Fibroblast of skin of scalp (primary cell): ENCODE measurements around the gene NCAM2.

ENCODE experiments used
- DNase-seq: peaks from one replicate; pipeline ENCODE4 v3.0.0-alpha.2; 2013

The NCAM2 gene

DNA sequence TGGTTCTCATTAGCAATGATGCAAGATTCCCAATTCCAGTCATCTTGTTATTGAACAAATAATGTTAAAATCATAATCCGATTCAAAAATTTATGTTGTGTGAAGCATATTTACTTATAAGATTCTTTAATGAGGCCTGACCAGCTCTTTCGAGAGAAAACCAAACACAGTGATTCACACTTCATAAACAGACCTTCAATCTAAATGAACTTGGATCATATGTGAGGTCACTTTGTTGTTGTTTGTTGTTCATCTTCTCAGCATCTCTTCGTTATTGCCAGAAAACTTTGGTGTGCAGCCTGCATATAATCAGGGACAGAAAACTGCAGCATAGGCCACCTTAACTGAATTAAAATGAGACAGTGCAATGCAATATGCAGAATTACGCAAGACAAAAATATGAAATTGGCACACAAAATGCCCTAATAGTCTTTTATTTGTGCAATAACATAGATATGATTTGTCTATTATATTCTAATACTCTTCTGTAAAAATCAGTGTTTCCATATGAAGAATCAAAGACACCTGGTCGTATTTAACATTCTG is 30.1 kb downstream of the NCAM2 start:
- DNase-seq: no peak

DNA sequence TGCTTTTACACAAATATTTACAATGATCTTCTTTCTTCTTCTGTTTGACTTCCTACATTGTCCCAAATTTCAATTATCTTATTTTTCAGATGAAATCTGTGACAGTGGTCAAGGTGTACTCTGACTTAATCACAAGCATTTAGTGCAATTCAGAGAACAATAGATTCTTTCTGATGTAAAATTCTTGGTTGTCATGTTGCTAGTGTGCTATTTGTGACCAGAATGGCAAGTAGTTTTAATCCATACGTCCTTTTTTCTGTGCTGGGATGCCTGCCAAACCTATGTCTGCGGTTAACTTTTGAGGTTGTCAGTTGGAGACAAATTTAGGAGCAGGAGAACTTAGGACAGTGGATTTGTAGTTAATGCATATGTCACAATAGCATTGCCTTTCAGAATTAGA is 31.0 kb downstream of the NCAM2 start:
- DNase-seq: peak; percentile 65

DNA sequence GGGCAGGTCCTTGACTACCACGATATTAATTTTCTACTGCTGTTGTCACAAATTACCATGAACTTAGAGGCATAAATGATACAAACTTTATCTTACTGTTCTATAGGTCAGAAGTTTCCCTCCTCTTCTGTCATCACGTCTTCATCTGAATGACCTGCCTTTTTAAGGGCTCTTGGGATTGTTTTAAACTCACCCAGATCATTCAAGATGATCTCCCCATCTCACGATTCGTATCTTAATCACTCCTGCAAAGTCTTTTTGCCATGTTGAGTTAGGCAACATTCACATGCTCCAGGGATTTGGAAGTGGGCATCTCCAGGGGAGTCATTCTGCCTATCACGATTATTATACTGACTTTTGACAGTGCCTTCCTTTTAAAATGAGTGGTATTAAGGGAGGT is 32.1 kb downstream of the NCAM2 start:
- DNase-seq: no peak

DNA sequence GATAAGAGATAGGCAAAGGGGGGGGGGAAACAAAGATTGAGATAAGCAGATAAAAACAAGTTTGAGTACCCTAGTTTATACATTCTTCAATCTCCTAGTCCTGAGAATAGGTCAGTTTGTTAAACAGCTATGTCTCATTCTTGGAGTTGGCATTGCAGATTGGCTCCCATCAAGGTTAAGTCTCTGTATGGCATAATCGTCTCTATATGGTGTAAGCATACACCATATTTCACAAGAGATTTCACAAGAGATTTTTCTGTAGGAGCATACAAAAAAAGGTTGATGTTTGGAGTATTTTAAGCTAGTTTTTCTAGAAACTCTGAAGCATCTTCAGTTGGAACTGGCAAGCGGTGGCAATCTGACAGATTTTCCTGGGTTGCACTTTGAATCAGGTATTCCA is 35.8 kb downstream of the NCAM2 start:
- no peak for DNase-seq

DNA sequence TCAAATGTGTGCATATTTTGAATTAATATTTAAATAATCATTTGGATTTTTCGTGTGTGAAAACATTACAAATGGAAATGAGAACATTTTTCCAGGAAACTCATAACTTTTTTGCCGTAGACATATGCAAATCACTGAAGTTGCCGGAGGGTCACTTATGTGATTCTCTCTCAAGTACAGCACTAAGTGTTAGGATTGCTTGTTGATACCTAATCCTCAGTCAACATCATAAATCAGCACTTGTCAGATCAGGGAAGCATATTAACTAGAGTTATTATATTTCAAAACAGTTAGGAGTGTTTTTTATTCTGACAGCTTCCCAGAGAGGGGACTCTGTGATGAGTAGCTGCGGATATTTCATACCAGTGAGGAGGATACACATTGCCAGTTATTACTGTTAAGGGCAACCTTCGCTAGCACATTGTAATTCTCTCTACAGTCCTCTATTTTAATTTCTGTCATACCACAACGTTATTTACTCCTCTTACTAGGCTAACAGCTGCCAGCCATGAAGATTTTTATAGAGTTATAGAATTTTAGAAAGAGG is 41.5 kb downstream of the NCAM2 start:
- no peak for DNase-seq

DNA sequence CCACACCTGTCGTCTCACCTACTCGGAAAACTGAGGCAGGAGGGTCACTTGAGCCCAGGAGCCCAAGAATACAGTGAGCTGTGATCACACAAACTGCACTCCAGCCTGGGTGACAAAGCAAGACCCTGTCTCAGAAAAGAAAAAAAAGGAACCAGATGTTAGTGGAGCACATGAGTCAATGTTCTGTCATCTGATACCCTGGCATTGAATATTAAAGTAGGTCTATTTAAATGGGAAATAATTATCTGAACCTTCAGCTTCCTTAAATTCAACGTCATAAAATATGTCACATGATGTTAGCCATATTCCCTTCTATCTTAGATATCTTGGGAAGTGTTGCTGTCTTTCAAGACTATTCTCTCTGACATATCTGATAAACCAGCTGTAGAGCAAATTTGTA is 47.3 kb downstream of the NCAM2 start:
- no peak for DNase-seq

DNA sequence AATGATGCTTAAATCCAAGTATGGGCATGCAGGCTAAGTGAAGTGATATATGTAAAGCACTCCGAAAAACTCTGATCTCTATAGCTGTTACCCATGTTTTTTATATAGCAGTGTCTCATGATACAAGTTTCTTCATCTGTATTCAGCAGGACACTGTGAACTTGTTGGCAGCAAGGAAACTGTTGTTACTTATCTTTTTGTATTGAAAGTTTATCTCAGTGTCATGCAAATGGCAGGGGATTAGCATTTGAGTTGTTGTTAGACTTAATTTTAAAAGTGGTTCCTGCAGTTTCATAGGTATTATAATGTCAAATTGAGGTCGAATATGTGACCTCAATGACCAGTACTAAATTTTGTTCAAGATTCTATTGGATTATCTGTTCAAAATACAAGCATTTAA is 47.9 kb downstream of the NCAM2 start:
- DNase-seq: no peak

DNA sequence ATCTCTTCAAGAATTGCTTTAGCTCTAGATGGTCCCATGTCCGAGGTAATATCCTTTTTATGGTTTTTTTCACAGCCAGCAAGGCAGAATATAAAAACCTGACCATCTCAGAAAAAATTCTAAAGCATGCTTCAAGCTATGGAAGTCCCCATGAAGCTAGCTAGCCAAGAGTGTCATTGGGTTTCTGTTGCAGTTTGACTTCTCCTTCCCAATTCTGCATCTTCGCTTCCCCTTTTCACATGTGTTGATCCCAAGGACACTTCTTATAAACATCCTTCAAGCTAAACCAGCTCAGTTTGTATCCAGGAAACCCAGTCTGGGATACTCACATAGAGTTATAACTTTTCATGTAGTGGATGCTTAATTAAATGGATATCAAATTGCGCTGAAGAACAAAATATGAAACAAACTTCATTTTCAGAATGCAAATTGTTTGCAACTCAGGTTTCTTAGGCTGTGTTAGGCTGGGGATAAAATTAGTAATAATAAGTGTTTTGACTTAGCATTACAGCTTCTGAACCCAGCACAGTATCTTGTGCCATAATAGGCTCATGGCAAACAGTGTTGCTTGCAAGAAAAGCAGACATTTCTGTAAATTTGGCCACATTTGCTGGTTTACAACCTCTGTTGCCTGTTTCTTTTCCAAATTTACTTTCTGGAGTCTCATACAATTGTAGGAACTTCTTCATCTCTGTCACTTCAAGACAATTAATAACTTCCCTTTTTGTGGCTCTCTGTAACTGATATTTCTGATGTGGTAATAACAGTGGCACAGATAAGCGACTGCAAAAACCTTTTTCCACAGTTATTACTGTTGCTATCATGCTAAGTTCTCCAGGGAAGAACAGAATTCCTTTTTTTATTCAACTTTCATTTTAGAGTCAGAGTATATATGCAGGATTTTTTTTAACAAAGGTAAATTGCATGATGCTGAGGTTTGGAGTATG is 53.2 kb downstream of the NCAM2 start:
- no peak for DNase-seq

DNA sequence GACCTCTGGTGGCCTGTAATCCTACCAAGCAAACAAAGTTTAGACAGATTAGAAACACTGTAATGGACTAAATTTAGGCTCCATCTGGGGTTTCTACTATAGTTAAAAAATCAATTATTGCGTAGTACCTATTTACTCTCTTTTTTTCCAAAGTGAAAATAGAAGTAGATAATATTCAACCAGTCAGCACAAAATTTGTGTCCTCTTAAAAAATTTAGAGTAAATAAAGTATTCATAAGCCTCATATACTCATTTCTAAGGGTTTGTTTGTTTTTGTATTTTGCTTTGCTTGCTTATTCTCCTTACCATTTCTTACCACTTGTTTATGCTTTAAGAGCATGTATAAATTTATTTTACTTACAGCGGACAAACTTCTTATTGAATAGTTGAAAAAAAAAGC is 54.5 kb downstream of the NCAM2 start:
- no peak for DNase-seq

DNA sequence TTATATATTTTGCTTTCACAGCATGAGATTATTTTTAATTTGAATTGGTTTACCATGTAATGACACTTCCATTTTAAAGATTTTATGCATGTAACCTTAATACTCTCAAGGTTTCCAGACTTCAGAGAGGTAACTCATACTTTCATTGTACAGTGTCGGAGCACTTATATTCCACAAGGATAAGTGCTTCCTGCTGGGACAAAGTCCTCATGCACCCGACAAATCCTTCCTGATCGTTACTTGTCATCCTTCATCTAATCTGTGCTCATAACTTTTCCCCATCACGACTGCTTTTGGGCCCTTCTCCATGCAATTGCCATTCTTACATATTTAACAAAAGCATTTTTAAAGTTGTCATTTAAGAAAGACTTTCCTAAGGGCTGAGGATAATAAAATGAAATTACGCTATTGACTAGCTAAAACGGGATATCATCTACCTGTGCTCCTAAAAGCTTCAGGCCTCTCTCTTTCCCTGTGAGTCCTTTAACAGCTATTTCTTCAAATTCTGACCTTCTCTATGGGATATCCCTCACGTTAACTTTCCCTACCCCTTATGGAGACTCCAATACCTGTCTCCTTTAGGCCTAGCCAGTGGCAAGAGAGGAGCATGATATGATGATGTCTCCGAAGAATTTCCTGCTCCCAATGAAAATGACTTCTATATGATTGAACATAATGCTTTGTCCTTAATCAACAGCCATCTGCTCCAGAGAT is 59.3 kb downstream of the NCAM2 start:
- no peak for DNase-seq

DNA sequence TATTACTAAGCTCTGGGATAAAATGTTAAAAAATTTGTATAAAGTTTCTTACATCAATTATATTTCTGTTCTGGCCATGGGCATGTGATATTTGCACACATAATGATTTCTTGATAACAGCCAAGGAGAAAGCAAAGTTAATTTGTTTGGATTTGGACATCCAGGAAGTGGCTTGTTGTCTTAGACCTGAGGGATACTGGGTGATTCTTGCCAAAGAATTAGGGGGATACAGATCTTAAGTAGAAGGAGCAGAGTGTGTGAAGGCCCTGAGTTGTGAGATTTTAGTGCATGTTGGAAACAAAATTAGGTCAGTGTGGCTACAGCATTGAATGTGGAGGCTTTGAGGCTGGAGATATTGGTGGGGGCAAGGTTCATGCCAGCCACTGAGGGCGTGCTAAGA is 65.6 kb downstream of the NCAM2 start:
- no peak for DNase-seq

DNA sequence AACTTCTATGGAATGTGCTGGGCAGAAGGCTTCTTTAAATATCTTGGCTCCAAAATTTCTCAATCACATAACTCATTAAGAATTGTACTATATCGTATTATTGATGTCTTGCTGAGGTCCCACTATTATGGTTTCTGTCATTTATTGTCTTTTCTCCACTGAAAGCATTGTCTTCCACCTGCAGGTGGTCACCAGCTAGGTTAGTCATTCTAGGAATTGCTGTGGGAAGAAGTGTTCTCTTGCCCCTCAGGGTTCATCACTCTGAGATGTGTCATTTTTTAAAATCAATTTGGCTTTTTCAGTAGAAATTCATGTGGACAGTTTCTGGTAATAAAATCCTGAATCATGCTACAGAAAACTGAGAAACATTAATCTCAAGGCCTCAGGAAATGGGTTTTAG is 66.1 kb downstream of the NCAM2 start:
- DNase-seq: no peak

DNA sequence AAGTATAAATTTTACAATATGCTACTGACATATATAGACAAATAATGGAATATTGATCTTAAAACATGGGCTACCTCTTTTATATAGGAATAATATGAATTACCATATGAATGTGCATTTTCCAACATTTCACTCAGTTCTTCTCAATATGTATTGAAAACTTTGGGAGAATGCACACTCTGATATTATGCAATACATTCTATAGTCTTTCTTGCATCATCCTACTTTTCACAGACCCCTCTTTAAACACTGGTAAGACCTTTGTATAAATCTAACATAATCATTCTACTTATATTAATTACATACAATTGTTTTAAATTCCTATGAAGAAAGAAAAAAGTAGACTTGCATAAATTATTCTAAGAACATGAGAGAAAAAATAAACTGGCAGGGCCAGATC is 69.2 kb downstream of the NCAM2 start:
- DNase-seq: no peak

DNA sequence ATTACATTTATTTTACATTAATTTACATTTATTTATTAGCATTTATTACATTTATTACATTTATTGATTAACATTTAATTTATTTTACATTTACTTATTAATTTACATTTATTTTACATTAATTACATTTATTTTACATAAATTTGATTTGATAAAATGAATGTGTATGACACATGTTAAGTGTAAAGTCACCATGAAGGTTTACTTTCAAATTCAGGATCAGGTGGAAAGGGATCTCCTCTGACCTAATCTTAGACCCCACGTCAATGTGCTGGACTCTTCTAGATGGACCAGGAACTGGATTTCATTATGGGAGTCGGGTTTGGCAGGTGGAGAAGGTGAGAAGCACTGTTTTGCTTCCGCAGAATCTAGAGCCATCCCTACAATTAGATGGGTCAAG is 76.1 kb downstream of the NCAM2 start:
- no peak for DNase-seq

DNA sequence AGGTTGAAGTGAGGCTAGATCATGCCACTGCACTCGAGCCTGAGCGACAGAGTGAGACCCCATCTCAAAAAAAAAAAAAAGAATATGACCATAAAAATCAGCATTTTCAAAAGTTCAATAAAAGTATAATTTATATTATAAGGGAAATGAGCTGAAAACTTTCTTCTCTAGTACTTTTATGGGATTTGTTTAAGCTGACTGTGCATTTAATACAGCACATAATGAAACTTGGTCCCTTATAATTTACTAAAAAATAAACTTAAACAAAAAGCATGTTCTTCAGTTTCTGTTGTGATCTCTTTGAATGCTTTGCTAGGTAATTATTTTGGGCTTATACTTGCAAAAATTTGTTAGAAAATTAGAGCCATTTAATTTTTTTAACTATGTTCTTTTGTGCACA is 77.8 kb downstream of the NCAM2 start:
- DNase-seq: no peak

DNA sequence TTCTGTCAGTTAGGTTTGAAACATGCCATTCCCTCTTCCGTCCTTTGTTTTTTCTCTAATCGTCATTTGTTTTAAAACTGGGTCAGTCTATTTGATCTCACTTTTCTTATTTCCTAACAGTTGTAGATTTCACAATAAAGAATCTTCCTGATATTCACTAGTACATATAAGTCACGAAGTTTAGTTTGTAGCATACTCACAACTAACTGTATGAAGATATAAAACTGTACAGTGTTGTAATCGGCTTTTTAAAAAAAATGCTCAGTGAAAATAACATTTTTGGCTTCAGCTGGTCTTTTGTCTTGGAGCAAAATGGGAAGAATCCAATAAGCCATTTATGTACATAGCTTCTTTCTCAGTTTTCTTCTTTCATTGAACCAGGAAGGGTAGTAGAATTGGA is 78.3 kb downstream of the NCAM2 start:
- DNase-seq: no peak

DNA sequence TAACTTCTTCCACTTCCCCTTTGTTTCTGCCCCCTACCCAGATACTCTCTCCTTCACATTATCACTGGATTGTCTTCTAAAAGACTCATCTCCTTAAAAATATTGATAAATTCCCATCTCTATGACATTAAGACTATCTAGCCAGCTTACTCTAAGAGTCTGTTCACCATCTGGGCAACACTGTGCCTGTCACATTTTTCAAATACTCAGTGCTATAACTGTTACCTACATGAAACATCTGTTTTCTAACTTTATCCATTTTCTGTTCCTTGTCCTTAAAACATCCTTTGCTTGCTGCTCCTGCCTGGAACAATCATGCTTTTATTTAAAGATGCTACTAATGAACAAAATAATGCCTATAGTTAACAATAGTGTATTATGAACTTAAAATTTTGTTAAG is 81.4 kb downstream of the NCAM2 start:
- no peak for DNase-seq

DNA sequence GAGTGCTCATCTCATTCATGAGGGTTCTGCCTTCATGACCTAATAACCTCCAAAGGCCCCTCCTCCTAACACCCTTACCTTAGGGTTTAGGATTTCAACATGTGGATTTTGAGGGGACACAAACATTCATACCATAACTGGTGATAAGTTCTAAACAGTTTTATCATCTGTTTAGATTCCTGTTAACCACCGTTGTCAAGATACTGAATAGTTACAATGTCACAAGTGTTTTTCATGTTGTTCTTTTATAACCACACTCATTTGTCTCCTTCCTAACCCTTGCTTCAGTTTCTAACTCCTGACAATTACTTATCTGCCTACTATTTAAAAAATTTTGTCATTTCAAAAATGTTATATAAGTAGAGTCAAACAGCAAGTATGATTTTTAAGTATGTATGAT is 86.0 kb downstream of the NCAM2 start:
- peak; percentile 64 for DNase-seq

DNA sequence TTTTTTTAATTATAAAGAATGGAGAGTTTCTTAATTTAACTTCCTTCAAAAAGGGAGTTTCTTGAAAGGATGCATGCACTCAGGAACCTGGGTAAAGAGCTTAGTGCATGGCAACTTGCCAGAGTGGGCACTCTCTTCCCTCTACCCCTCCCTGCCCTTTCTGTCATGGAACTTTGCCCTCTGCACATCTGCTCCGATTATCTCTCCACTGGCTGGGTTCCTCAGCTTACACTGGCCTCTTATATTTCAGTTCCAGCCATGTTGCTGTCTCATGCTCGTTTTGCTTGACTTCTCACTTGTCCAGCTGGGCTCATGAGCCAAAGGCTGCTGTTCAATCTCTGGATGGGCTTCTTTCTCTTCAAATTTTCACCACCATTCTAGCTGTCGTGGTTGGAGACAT is 87.0 kb downstream of the NCAM2 start:
- DNase-seq: no peak

DNA sequence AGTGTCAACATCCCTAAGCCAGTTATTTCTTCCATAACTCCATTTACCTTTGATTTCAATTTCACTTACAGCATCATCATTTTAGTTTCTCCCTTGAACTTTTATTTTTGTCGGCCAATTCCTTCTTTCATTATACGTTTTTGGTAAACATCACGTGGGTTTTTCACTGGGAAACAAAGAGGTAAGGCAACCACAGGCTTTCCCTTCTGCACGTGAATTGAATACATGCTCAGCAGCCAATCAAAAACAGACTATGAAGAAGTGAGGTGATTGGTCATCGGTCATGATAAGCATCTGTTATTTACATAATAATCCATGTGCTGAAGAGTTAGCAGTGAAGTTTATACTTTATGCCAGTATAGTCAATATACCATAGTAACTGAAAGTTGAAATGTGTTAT is 98.7 kb downstream of the NCAM2 start:
- no peak for DNase-seq

DNA sequence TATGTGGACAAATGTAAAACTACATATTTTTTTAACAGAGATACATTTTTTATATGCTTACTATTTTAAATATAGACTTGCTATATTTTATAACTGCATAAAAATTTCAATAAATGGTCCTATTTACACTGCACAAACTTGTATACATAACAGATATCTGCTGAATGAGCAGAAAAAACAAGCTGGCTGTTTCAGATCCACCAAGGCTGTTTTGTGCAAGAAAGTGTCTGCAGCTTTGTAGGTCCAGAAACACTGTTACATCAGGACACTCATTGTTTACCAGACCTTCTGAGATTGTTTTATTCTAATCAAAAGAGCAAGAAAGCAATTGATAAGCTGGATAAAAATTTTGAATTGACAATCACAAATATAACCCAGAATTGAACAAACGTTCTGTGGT is 99.3 kb downstream of the NCAM2 start:
- no peak for DNase-seq

DNA sequence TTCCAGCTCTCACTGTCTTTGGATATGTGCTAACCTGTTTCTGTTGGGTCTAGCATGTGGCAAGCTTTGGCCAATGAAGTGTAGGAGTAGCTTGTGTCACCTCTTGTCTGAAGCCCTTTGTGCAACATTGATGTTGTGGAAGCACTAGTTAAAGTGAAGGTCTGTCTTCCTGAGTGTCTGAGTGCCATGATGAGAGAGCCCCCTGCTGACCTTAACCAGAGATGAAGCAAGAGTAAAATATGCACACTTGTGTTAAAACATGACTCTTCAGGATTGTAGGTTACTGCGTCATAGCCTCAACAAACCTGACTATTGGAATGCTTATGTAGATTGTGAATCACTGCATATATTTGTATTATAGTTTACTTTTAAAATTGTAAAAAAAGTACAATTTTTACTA is 103.7 kb downstream of the NCAM2 start:
- peak; percentile 63 for DNase-seq

DNA sequence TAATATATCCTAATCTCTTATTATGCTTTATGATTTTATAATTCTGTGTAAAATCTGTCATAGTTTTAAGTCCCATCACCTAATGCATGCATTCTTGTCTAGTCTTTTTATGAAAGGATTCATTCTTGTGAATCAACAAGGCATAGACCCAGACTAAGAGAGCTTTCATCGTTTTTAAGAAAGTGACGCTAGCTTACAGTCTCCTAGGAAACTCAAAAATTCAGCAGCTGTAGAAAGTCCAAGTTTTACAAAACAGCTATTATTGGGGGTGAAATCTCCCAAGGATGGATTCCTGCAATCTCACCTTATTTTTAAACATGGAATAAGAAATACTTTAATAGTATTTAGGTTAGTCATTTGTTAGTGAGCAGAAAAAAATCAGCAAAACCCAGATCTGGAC is 104.7 kb downstream of the NCAM2 start:
- DNase-seq: no peak

DNA sequence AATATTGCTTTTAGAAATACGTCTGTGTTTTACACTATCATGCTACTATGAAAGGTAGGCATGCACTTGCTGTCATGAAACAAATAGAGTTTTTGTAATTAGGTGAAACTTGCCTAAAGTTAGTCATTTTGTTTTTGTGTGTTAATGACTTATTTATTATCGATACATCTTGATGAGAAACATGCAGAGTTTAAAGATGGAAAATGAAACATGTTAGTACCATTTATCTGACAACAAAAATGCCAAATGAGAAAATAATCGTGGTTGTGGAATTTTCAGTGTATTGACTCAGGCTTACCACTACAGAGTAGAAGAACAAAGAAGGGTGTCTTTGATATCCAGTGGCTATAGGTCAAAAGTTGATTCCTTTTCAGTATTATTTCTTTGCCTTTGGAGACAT is 105.5 kb downstream of the NCAM2 start:
- no peak for DNase-seq
